Measurements from ENCODE around the gene BARX2. TPM values are rescaled to one million over a fixed set of nuclear protein-coding genes. Genes with fewer than 3 reads are reported as not detected.

BARX2 gene
- total and polyA plus RNA-seq, 2 experiments from 2014 or later, result 0.32 to 0.36 TPM

- peaks cover 97% of the 10 kb centered on the region for H3K27me3 ChIP-seq
- DNase-seq (ENCODE audit: low read depth in 1 of 2, low spot score in 1 of 2), result no peak
- no peaks in the 10 kb centered on the region for H3K36me3 ChIP-seq
- no peaks in the 10 kb centered on the region for H3K9me3 ChIP-seq (ENCODE audit: low read depth)
- no peak overlapping the region for H3K4me3 ChIP-seq
- H3K4me1 ChIP-seq (ENCODE audit: low read depth), result peaks cover 17% of the 10 kb centered on the region
- TF ChIP-seq CTCF (IDR thresholded peaks at IDR 0.05; ENCODE audit: low read depth, low read length), result no peak
- no peak overlapping the region for H3K27ac ChIP-seq
Measured at GRCh38 chr11:129370715-129371114, 4.9 kb upstream of the BARX2 start.

- DNase-seq (ENCODE audit: low read depth in 1 of 2, low spot score in 1 of 2), result peak in 1 of 2 donors; percentile 25
- H3K36me3 ChIP-seq, result no peaks in the 10 kb centered on the region
- peak overlapping the region; percentile 32 for H3K4me3 ChIP-seq
- H3K27me3 ChIP-seq, result peaks cover 95% of the 10 kb centered on the region
- H3K9me3 ChIP-seq (ENCODE audit: low read depth), result no peaks in the 10 kb centered on the region
- no peak overlapping the region for H3K27ac ChIP-seq
- no peak for TF ChIP-seq CTCF (IDR thresholded peaks at IDR 0.05; ENCODE audit: low read depth, low read length)
- peaks cover 17% of the 10 kb centered on the region for H3K4me1 ChIP-seq (ENCODE audit: low read depth)
Measured at GRCh38 chr11:129372609-129373488, 2.8 kb upstream of the BARX2 start.

- Histone ChIP-seq H3K4me3 (peak overlapping the region; percentile 32), H3K9me3 (ENCODE audit: low read depth) (no peaks in the 10 kb centered on the region), H3K4me1 (ENCODE audit: low read depth) (peaks cover 15% of the 10 kb centered on the region), H3K27ac (no peak overlapping the region), H3K27me3 (peaks cover 92% of the 10 kb centered on the region), H3K36me3 (no peaks in the 10 kb centered on the region)
- TF ChIP-seq CTCF (IDR thresholded peaks at IDR 0.05; ENCODE audit: low read depth, low read length), result no peak
- DNase-seq (ENCODE audit: low read depth in 1 of 2, low spot score in 1 of 2), result peak in 1 of 2 donors; percentile 14
Measured at GRCh38 chr11:129373489-129373953, 2.1 kb upstream of the BARX2 start.

- peak in 1 of 2 donors; percentile 33 for DNase-seq (ENCODE audit: low read depth in 1 of 2, low spot score in 1 of 2)
- no peak overlapping the region for H3K27ac ChIP-seq
- H3K4me3 ChIP-seq, result peak overlapping the region; percentile 58
- no peaks in the 10 kb centered on the region for H3K9me3 ChIP-seq (ENCODE audit: low read depth)
- TF ChIP-seq CTCF (IDR thresholded peaks at IDR 0.05; ENCODE audit: low read depth, low read length), result no peak
- peaks cover 94% of the 10 kb centered on the region for H3K27me3 ChIP-seq
- peaks cover 7% of the 10 kb centered on the region for H3K4me1 ChIP-seq (ENCODE audit: low read depth)
- H3K36me3 ChIP-seq, result no peaks in the 10 kb centered on the region
Measured at GRCh38 chr11:129374081-129374992, 1.3 kb upstream of the BARX2 start.

GRCh38 chr11:129374993-129375750 lies 476 bp upstream of the BARX2 start:
- peak in 1 of 2 donors; percentile 46 for DNase-seq (ENCODE audit: low read depth in 1 of 2, low spot score in 1 of 2)
- no peak overlapping the region for H3K27ac ChIP-seq
- no peaks in the 10 kb centered on the region for H3K9me3 ChIP-seq (ENCODE audit: low read depth)
- no peaks in the 10 kb centered on the region for H3K4me1 ChIP-seq (ENCODE audit: low read depth)
- H3K36me3 ChIP-seq, result no peaks in the 10 kb centered on the region
- H3K4me3 ChIP-seq, result peak overlapping the region; percentile 58
- TF ChIP-seq CTCF (IDR thresholded peaks at IDR 0.05; ENCODE audit: low read depth, low read length), result no peak
- peaks cover 94% of the 10 kb centered on the region for H3K27me3 ChIP-seq

Data from cardiac muscle cell (in vitro differentiated cells and primary cell).